Astrocyte (in vitro differentiated cells and primary cell): ENCODE data around the gene ADAMTS16. TPM values are rescaled to one million over a fixed set of nuclear protein-coding genes. Genes with fewer than 3 reads are reported as not detected.

Experiments
- DNase-seq: peaks from one replicate; pipeline ENCODE4 v3.0.0-alpha.2; 2010; ENCODE audit warnings: low read depth
- FAIRE-seq: peaks from 2 replicates; lab custom pipeline; 2011; peaks lifted over from hg19 to GRCh38; lab: Jason Lieb, UNC
- H2AFZ ChIP-seq: 2 replicates; pipeline ENCODE4 v1.6.0; 2012; ENCODE audit warnings: low read depth, low read length, inconsistent platforms
- H3K27ac ChIP-seq: 2 replicates; pipeline ENCODE4 v1.5.1; 2011; ENCODE audit warnings: low read depth, low read length, inconsistent platforms
- H3K27me3 ChIP-seq: 2 replicates; pipeline ENCODE4 v1.6.0; 2011; ENCODE audit warnings: low read length, inconsistent platforms; ENCODE audit not compliant: insufficient read depth
- H3K36me3 ChIP-seq: 2 replicates; pipeline ENCODE4 v1.5.1; 2011; ENCODE audit warnings: low read length, inconsistent platforms; ENCODE audit not compliant: insufficient read depth
- H3K4me1 ChIP-seq: 2 replicates; pipeline ENCODE4 v1.5.1; 2011; ENCODE audit warnings: low read length, inconsistent platforms; ENCODE audit not compliant: insufficient read depth
- H3K4me2 ChIP-seq: 2 replicates; pipeline ENCODE4 v1.6.0; 2012; ENCODE audit warnings: low read length, inconsistent platforms
- H3K4me3 ChIP-seq: 2 replicates; pipeline ENCODE4 v1.5.1; 2011; ENCODE audit warnings: low read depth, mild to moderate bottlenecking, low read length, inconsistent platforms; ENCODE audit not compliant: insufficient read depth
- H3K79me2 ChIP-seq: 2 replicates; pipeline ENCODE4 v1.6.0; 2012; ENCODE audit warnings: mild to moderate bottlenecking, low read length, inconsistent platforms; ENCODE audit not compliant: insufficient read depth
- H3K9ac ChIP-seq: 2 replicates; pipeline ENCODE4 v1.6.0; 2012; ENCODE audit warnings: mild to moderate bottlenecking, low read length, inconsistent platforms
- H3K9me3 ChIP-seq: 2 replicates; pipeline ENCODE4 v1.5.1; 2012; ENCODE audit warnings: low read depth, mild to moderate bottlenecking, low read length, inconsistent platforms; ENCODE audit not compliant: insufficient read depth
- H4K20me1 ChIP-seq: 2 replicates; pipeline ENCODE4 v1.6.0; 2012; ENCODE audit warnings: low read length, inconsistent platforms; ENCODE audit not compliant: insufficient read depth
- H3K27ac Mint-ChIP-seq: one replicate; pipeline ENCODE4 v1.8.0; 2021; ENCODE audit warnings: mild to moderate bottlenecking, mixed read lengths; ENCODE audit not compliant: unreplicated experiment
- H3K27me3 Mint-ChIP-seq: one replicate; pipeline ENCODE4 v1.8.0; 2021; ENCODE audit warnings: low read depth, mixed read lengths; ENCODE audit not compliant: unreplicated experiment
- H3K36me3 Mint-ChIP-seq: one replicate; pipeline ENCODE4 v1.8.0; 2021; ENCODE audit warnings: low read depth, mixed read lengths; ENCODE audit not compliant: unreplicated experiment
- H3K4me1 Mint-ChIP-seq: one replicate; pipeline ENCODE4 v1.8.0; 2021; ENCODE audit warnings: low read depth, mixed read lengths; ENCODE audit not compliant: unreplicated experiment
- H3K4me3 Mint-ChIP-seq: one replicate; pipeline ENCODE4 v1.8.0; 2021; ENCODE audit warnings: mild to moderate bottlenecking, moderate library complexity, mixed read lengths; ENCODE audit not compliant: unreplicated experiment
- H3K9me3 Mint-ChIP-seq: one replicate; pipeline ENCODE4 v1.8.0; 2021; ENCODE audit warnings: mild to moderate bottlenecking, mixed read lengths; ENCODE audit not compliant: unreplicated experiment
- CTCF ChIP-seq: IDR thresholded peaks from 2 replicates; pipeline ENCODE4 v1.5.1; 2011; ENCODE audit warnings: low read depth, mild to moderate bottlenecking, inconsistent platforms, low read length, moderate library complexity; ENCODE audit not compliant: insufficient read depth
- EZH2 ChIP-seq: IDR thresholded peaks from 2 replicates; pipeline ENCODE4 v1.6.1; 2012; ENCODE audit warnings: mild to moderate bottlenecking, low read length, inconsistent platforms; ENCODE audit not compliant: insufficient read depth
- total RNA-seq: library from RNA; stranded (reverse); gene quantifications from 2 replicates; pipeline ENCODE4 v1.2.1, GENCODE V29; 2021

Gene ADAMTS16
- total RNA-seq, 1 donor from 2014 or later = 5.7 TPM

- DNase-seq = no peak
- Mint-ChIP-seq H3K27ac (no peak overlapping the region), H3K36me3 (peaks cover 2% of the 10 kb centered on the region), H3K9me3 (peaks cover 9% of the 10 kb centered on the region), H3K4me1 (peaks cover 14% of the 10 kb centered on the region), H3K27me3 (peaks cover 4% of the 10 kb centered on the region), H3K4me3 (no peak overlapping the region)
- H2AFZ ChIP-seq = no peak overlapping the region
- no peaks in the 10 kb centered on the region for H4K20me1 ChIP-seq
- no peaks in the 10 kb centered on the region for H3K79me2 ChIP-seq
- H3K36me3 ChIP-seq = no peaks in the 10 kb centered on the region
- no peak overlapping the region for H3K4me2 ChIP-seq
- H3K27me3 ChIP-seq = no peaks in the 10 kb centered on the region
- no peaks in the 10 kb centered on the region for H3K9me3 ChIP-seq
- H3K9ac ChIP-seq = no peak overlapping the region
- H3K4me3 ChIP-seq = no peak overlapping the region
- peaks cover 3% of the 10 kb centered on the region for H3K4me1 ChIP-seq
- TF ChIP-seq CTCF = no peak
- no peak for TF ChIP-seq EZH2
- FAIRE-seq = no peak
- no peak overlapping the region for H3K27ac ChIP-seq
These were observed 17.4 kb upstream of the ADAMTS16 start for GRCh38 chr5:5122776-5123175.

GRCh38 chr5:5124231-5124630 is 15.9 kb upstream of the ADAMTS16 start:
- H3K9me3 Mint-ChIP-seq = peaks cover 3% of the 10 kb centered on the region

More at GRCh38 chr5:5124231-5124630, 15.9 kb upstream of the ADAMTS16 start:
- no peaks in the 10 kb centered on the region for H3K27me3 ChIP-seq
- Mint-ChIP-seq H3K4me3 (no peak overlapping the region), H3K36me3 (peaks cover 2% of the 10 kb centered on the region), H3K27ac (no peak overlapping the region), H3K4me1 (peaks cover 14% of the 10 kb centered on the region), H3K27me3 (peaks cover 4% of the 10 kb centered on the region)
- no peak for TF ChIP-seq CTCF
- TF ChIP-seq EZH2 = no peak
- H3K9me3 ChIP-seq = no peaks in the 10 kb centered on the region
- FAIRE-seq (no peak), DNase-seq (no peak)
- H3K4me1 ChIP-seq = peaks cover 3% of the 10 kb centered on the region
- no peak overlapping the region for H2AFZ ChIP-seq
- no peaks in the 10 kb centered on the region for H3K79me2 ChIP-seq
- no peak overlapping the region for H3K9ac ChIP-seq
- H4K20me1 ChIP-seq = no peaks in the 10 kb centered on the region
- no peaks in the 10 kb centered on the region for H3K36me3 ChIP-seq
- H3K4me3 ChIP-seq = no peak overlapping the region
- H3K27ac ChIP-seq = no peak overlapping the region
- no peak overlapping the region for H3K4me2 ChIP-seq
